ENCODE data around the gene PRMT9.

Gene PRMT9

GRCh38 chr4:147638365-147638764 lies 45.6 kb downstream of the PRMT9 start:
- no peak for DNase-seq (ENCODE audit: extremely low read depth, low read depth)
- no peak for TF ChIP-seq CTCF (IDR thresholded peaks at IDR 0.05; ENCODE audit: low read depth, low read length, missing control alignments)
- no peak overlapping the region for H3K4me3 ChIP-seq (replicated peaks; ENCODE audit: low read depth, low read length)

- no peak for DNase-seq (ENCODE audit: extremely low read depth, low read depth)
- TF ChIP-seq CTCF (IDR thresholded peaks at IDR 0.05; ENCODE audit: low read depth, low read length, missing control alignments), result no peak
- no peak overlapping the region for H3K4me3 ChIP-seq (replicated peaks; ENCODE audit: low read depth, low read length)
These were observed 48.6 kb downstream of the PRMT9 start for GRCh38 chr4:147635348-147635747.

- TF ChIP-seq CTCF (IDR thresholded peaks at IDR 0.05; ENCODE audit: low read depth, low read length, missing control alignments), result no peak
- H3K4me3 ChIP-seq (replicated peaks; ENCODE audit: low read depth, low read length), result no peak overlapping the region
- DNase-seq (ENCODE audit: extremely low read depth, low read depth), result no peak
These were observed 50.3 kb downstream of the PRMT9 start for GRCh38 chr4:147633643-147634042.

GRCh38 chr4:147633113-147633512 lies 50.9 kb downstream of the PRMT9 start:
- DNase-seq (ENCODE audit: extremely low read depth, low read depth), result peak; percentile 38
- TF ChIP-seq CTCF (IDR thresholded peaks at IDR 0.05; ENCODE audit: low read depth, low read length, missing control alignments), result no peak

GRCh38 chr4:147629783-147630730 lies 53.9 kb downstream of the PRMT9 start:
- DNase-seq (ENCODE audit: extremely low read depth, low read depth), result no peak
- TF ChIP-seq CTCF (IDR thresholded peaks at IDR 0.05; ENCODE audit: low read depth, low read length, missing control alignments), result no peak
- H3K4me3 ChIP-seq (replicated peaks; ENCODE audit: low read depth, low read length), result no peak overlapping the region

More at GRCh38 chr4:147633113-147633512, 50.9 kb downstream of the PRMT9 start:
- no peak overlapping the region for H3K4me3 ChIP-seq (replicated peaks; ENCODE audit: low read depth, low read length)

GRCh38 chr4:147628415-147628814 lies 55.5 kb downstream of the PRMT9 start:
- H3K4me3 ChIP-seq (replicated peaks; ENCODE audit: low read depth, low read length), result no peak overlapping the region
- no peak for TF ChIP-seq CTCF (IDR thresholded peaks at IDR 0.05; ENCODE audit: low read depth, low read length, missing control alignments)
- no peak for DNase-seq (ENCODE audit: extremely low read depth, low read depth)

All from HFF-Myc (cell line).